Measurements from ENCODE around the gene HP. TPM values are rescaled to one million over a fixed set of nuclear protein-coding genes. Genes with fewer than 3 reads are reported as not detected.

HP gene
- total RNA-seq, 1 experiment from 2014 or later: 18.1 TPM

GRCh38 chr16:72018470-72018869 is 35.8 kb upstream of the HP start:
- H3K9me2 ChIP-seq (ENCODE audit: insufficient read depth): no peaks in the 10 kb centered on the region
- ChIA-PET CTCF (no interaction called here), POLR2A (no interaction called here), RAD21 (ENCODE audit: low non-redundant PET in 1 of 2, low total read pairs in 2 of 2, uncharacterized antibody in 2 of 2, unreplicated experiment in 2 of 2) (no interaction called here)
- no peaks in the 10 kb centered on the region for H3K27me3 ChIP-seq (ENCODE audit: insufficient read depth, low read length)
- H3K4me3 ChIP-seq (replicated peaks in 1 of 2; ENCODE audit: low read depth in 1 of 2, low read length in 2 of 2): no peak overlapping the region
- H3K79me2 ChIP-seq (ENCODE audit: insufficient read depth, low read length): no peaks in the 10 kb centered on the region; the same call in 1 of the 2 replicates
- H3K36me3 ChIP-seq (ENCODE audit: control insufficient read depth in 1 of 2, insufficient read depth in 2 of 2, low read length in 2 of 2): peaks cover 11 to 24% of the 10 kb centered on the region in 2 experiments; a peak in 3 of 4 replicates
- no peak for TF ChIP-seq POLR2A (IDR thresholded peaks at IDR 0.05; ENCODE audit: borderline replicate concordance, extremely low read depth, insufficient read depth, insufficient read length)
- no peak for TF ChIP-seq EZH2 (IDR thresholded peaks at IDR 0.05)
- no peak for TF ChIP-seq SIN3A (IDR thresholded peaks at IDR 0.05; ENCODE audit: low read depth)
- no peak for TF ChIP-seq SP1 (IDR thresholded peaks at IDR 0.05; ENCODE audit: low read depth)
- no peak for TF ChIP-seq POLR2AphosphoS5 (IDR thresholded peaks at IDR 0.05; ENCODE audit: low read depth, low read length)
- TF ChIP-seq ZFX (IDR thresholded peaks at IDR 0.05): no peak
- TF ChIP-seq FOSL1 (IDR thresholded peaks at IDR 0.05; ENCODE audit: low read depth): no peak
- no peak for TF ChIP-seq RAD21 (IDR thresholded peaks at IDR 0.05; ENCODE audit: low read depth)
- no peak for TF ChIP-seq REST (IDR thresholded peaks at IDR 0.05; ENCODE audit: low read depth)
- no peak for TF ChIP-seq ATF3 (IDR thresholded peaks at IDR 0.05)
- no peak for TF ChIP-seq ELF1 (IDR thresholded peaks at IDR 0.05; ENCODE audit: borderline replicate concordance, low read depth)
- no peak for TF ChIP-seq SRF (IDR thresholded peaks at IDR 0.05; ENCODE audit: low read depth)
- no peak for DNase-seq (ENCODE audit: low read depth, low spot score)
- ATAC-seq: no peak
- H3K9ac ChIP-seq (ENCODE audit: low read length): no peak overlapping the region
- H4K20me1 ChIP-seq (ENCODE audit: insufficient read depth): no peaks in the 10 kb centered on the region
- no peak overlapping the region for H3K27ac ChIP-seq (ENCODE audit: low read depth, low read length)
- H3K4me2 ChIP-seq (ENCODE audit: low read length): no peak overlapping the region
- H3K4me1 ChIP-seq (ENCODE audit: control insufficient read depth in 1 of 2, insufficient read depth in 2 of 2, low read length in 2 of 2): no peaks in the 10 kb centered on the region
- BruUV-seq (replicated peaks): no TSS peak
- H3K9me3 ChIP-seq (ENCODE audit: control insufficient read depth in 1 of 2, insufficient read depth in 1 of 2, low read depth in 1 of 2, low read length in 2 of 2): no peaks in the 10 kb centered on the region
- no peak overlapping the region for H2AFZ ChIP-seq (ENCODE audit: low read depth, low read length, poor library complexity, severe bottlenecking)
- intact Hi-C loops (cut with micrococcal nuclease): no loop called here
